ENCODE measurements around the gene ALOX15.

The ALOX15 gene

GRCh38 chr17:4583782-4584100 is 57.7 kb downstream of the ALOX15 start:
- no peak overlapping the region for H3K9ac ChIP-seq

DNA sequence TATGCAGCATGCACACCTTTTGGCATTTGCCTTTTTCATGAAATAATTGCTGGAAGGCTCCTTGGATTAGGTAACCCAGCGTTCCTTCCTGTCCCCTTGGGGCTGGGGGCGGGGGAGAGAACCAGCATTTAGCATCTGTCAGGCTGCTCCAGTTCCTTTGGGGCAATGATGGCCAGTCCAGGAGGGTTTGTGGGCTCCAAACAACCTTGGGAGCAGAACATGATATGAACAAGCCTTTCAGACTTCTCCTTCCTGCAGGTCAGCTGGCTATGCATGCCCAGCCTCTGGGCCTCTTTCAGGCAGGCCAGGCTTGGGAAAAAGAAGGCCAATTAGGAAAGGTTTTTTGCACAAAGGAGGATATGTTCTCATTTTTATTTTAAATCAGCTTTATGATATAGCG is 58.3 kb downstream of the ALOX15 start:
- H4K20me1 ChIP-seq (ENCODE audit: insufficient read depth): no peaks in the 10 kb centered on the region
- no peak overlapping the region for H3K9ac ChIP-seq
- H3K4me2 ChIP-seq: no peak overlapping the region
- no peak overlapping the region for H3K27ac ChIP-seq
- H3K79me2 ChIP-seq (ENCODE audit: insufficient read depth, low read depth): no peaks in the 10 kb centered on the region
- H3K4me1 ChIP-seq (ENCODE audit: low read depth, poor library complexity, severe bottlenecking): no peaks in the 10 kb centered on the region
- H2AFZ ChIP-seq (ENCODE audit: low read depth): no peak overlapping the region
- TF ChIP-seq, protein P1, sequence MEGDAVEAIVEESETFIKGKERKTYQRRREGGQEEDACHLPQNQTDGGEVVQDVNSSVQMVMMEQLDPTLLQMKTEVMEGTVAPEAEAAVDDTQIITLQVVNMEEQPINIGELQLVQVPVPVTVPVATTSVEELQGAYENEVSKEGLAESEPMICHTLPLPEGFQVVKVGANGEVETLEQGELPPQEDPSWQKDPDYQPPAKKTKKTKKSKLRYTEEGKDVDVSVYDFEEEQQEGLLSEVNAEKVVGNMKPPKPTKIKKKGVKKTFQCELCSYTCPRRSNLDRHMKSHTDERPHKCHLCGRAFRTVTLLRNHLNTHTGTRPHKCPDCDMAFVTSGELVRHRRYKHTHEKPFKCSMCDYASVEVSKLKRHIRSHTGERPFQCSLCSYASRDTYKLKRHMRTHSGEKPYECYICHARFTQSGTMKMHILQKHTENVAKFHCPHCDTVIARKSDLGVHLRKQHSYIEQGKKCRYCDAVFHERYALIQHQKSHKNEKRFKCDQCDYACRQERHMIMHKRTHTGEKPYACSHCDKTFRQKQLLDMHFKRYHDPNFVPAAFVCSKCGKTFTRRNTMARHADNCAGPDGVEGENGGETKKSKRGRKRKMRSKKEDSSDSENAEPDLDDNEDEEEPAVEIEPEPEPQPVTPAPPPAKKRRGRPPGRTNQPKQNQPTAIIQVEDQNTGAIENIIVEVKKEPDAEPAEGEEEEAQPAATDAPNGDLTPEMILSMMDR (conservative IDR thresholded peaks at IDR 0.05; ENCODE audit: low read depth, low read length): no peak
- no peaks in the 10 kb centered on the region for H3K36me3 ChIP-seq (ENCODE audit: insufficient read depth)
- peaks cover 28% of the 10 kb centered on the region for H3K27me3 ChIP-seq (ENCODE audit: insufficient read depth, low read depth)
- no peak overlapping the region for H3K4me3 ChIP-seq (IDR thresholded peaks at IDR 0.05; ENCODE audit: insufficient read depth, low read depth, low read length)

More at GRCh38 chr17:4583782-4584100, 57.7 kb downstream of the ALOX15 start:
- Histone ChIP-seq H2AFZ (ENCODE audit: low read depth) (no peak overlapping the region), H3K4me2 (no peak overlapping the region), H4K20me1 (ENCODE audit: insufficient read depth) (no peaks in the 10 kb centered on the region), H3K36me3 (ENCODE audit: insufficient read depth) (no peaks in the 10 kb centered on the region), H3K27me3 (ENCODE audit: insufficient read depth, low read depth) (peaks cover 32% of the 10 kb centered on the region), H3K4me3 (IDR thresholded peaks at IDR 0.05; ENCODE audit: insufficient read depth, low read depth, low read length) (no peak overlapping the region), H3K4me1 (ENCODE audit: low read depth, poor library complexity, severe bottlenecking) (no peaks in the 10 kb centered on the region), H3K27ac (no peak overlapping the region), H3K79me2 (ENCODE audit: insufficient read depth, low read depth) (no peaks in the 10 kb centered on the region)
- TF ChIP-seq, protein P1 (conservative IDR thresholded peaks at IDR 0.05; ENCODE audit: low read depth, low read length): no peak

- H3K27me3 ChIP-seq (ENCODE audit: insufficient read depth, low read depth): peaks cover 25% of the 10 kb centered on the region
- TF ChIP-seq, protein P1 (conservative IDR thresholded peaks at IDR 0.05; ENCODE audit: low read depth, low read length): no peak
These were observed 58.8 kb downstream of the ALOX15 start for GRCh38 chr17:4582691-4583090.

DNA sequence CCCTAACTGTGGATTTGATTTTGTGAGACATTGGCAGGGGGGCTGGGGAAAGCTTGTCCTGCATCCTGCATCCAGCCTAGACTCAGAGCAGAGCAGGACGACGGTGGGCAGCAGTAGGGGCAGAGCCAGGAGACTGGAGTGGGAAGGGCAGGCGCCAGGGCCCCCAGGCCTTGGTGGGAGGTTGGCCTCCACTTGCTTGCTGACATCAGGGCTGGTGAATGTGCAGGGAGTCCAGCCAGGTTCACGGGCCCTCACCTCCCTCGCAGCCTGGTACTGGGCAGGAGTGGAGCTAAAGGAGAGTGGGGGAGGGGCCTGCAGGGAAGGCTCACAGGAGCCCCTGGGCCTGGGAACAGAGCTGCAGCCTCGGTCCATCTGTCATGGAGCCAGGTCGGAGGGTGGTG is 59.4 kb downstream of the ALOX15 start:
- no peak overlapping the region for H3K4me2 ChIP-seq
- no peak overlapping the region for H2AFZ ChIP-seq (ENCODE audit: low read depth)
- H4K20me1 ChIP-seq (ENCODE audit: insufficient read depth): no peaks in the 10 kb centered on the region
- H3K27ac ChIP-seq: no peak overlapping the region
- H3K79me2 ChIP-seq (ENCODE audit: insufficient read depth, low read depth): no peaks in the 10 kb centered on the region
- H3K36me3 ChIP-seq (ENCODE audit: insufficient read depth): no peaks in the 10 kb centered on the region
- H3K4me3 ChIP-seq (IDR thresholded peaks at IDR 0.05; ENCODE audit: insufficient read depth, low read depth, low read length): no peak overlapping the region
- no peaks in the 10 kb centered on the region for H3K4me1 ChIP-seq (ENCODE audit: low read depth, poor library complexity, severe bottlenecking)
- TF ChIP-seq, protein P1 (conservative IDR thresholded peaks at IDR 0.05; ENCODE audit: low read depth, low read length): no peak
- no peak overlapping the region for H3K9ac ChIP-seq
- peaks cover 20% of the 10 kb centered on the region for H3K27me3 ChIP-seq (ENCODE audit: insufficient read depth, low read depth)

More at GRCh38 chr17:4582691-4583090, 58.8 kb downstream of the ALOX15 start:
- H3K9ac ChIP-seq: no peak overlapping the region
- H3K36me3 ChIP-seq (ENCODE audit: insufficient read depth): no peaks in the 10 kb centered on the region
- no peaks in the 10 kb centered on the region for H3K79me2 ChIP-seq (ENCODE audit: insufficient read depth, low read depth)
- H3K27ac ChIP-seq: no peak overlapping the region
- no peak overlapping the region for H2AFZ ChIP-seq (ENCODE audit: low read depth)
- no peak overlapping the region for H3K4me3 ChIP-seq (IDR thresholded peaks at IDR 0.05; ENCODE audit: insufficient read depth, low read depth, low read length)
- H3K4me2 ChIP-seq: no peak overlapping the region
- H3K4me1 ChIP-seq (ENCODE audit: low read depth, poor library complexity, severe bottlenecking): no peaks in the 10 kb centered on the region
- no peaks in the 10 kb centered on the region for H4K20me1 ChIP-seq (ENCODE audit: insufficient read depth)

Data from KMS-11 (cell line).